Panc1 (cell line): ENCODE measurements around the gene SUPT3H. TPM values are rescaled to one million over a fixed set of nuclear protein-coding genes. Genes with fewer than 3 reads are reported as not detected.

ENCODE experiments used
- ATAC-seq: fragments of 200-7000 bp; cut with Tn5 transposase; 2 replicates; pipeline ENCODE4 v1.9.1; 2020; ENCODE audit warnings: mild to moderate bottlenecking, moderate library complexity
- BruUV-seq: library from RNA; stranded (reverse); fragments of 400-500 nt; replicated peaks from 2 replicates; lab custom pipeline; 2021; lab: Mats Ljungman, UMichigan
- CTCF ChIA-PET: fragments of 300-600 bp; sonication (Branson Sonifier 250); formaldehyde crosslinking; loops from one replicate; lab custom pipeline; 2022; ENCODE audit warnings: antibody characterized with exemption; lab: Charles Lee
- POLR2A ChIA-PET: fragments of 300-600 bp; sonication (Branson Sonifier 250); formaldehyde crosslinking; loops from one replicate; lab custom pipeline; 2022; ENCODE audit warnings: antibody characterized with exemption; lab: Charles Lee
- DNase-seq: peaks from one replicate; pipeline ENCODE4 v3.0.0-alpha.2; 2010; ENCODE audit warnings: low read depth, low spot score
- H3K27ac ChIP-seq: 2 replicates; pipeline ENCODE4 v1.5.1; 2011; ENCODE audit warnings: mild to moderate bottlenecking, low read length, inconsistent platforms
- H3K27me3 ChIP-seq: fragments of 200-500 bp; sonication (Bioruptor generic); 2 replicates; pipeline ENCODE4 v1.6.0; 2014; ENCODE audit warnings: low read length, inconsistent platforms; ENCODE audit not compliant: control insufficient read depth, insufficient read depth
- H3K36me3 ChIP-seq: fragments of 200-500 bp; sonication (Bioruptor generic); 2 replicates; pipeline ENCODE4 v1.5.1; 2014; ENCODE audit warnings: inconsistent platforms, mild to moderate bottlenecking, low read length, moderate library complexity; ENCODE audit not compliant: control insufficient read depth, insufficient read depth
- H3K4me1 ChIP-seq: 2 replicates; pipeline ENCODE4 v1.5.1; 2011; ENCODE audit warnings: inconsistent platforms, mild to moderate bottlenecking, low read length, moderate library complexity; ENCODE audit not compliant: control insufficient read depth, insufficient read depth
- H3K4me3 ChIP-seq, 2 experiments: 2 replicates each; pipeline ENCODE4 v1.5.1; 2011 to 2012; ENCODE audit warnings: low read depth in 2 of 2, low read length in 2 of 2, mild to moderate bottlenecking in 2 of 2, inconsistent platforms in 1 of 2, moderate library complexity in 1 of 2
- H3K9me3 ChIP-seq: fragments of 200-500 bp; sonication (Bioruptor generic); 2 replicates; pipeline ENCODE4 v1.5.1; 2014; ENCODE audit warnings: low read depth, mild to moderate bottlenecking, inconsistent platforms, low read length, moderate library complexity; ENCODE audit not compliant: control insufficient read depth, insufficient read depth
- POLR2AphosphoS5 ChIP-seq: IDR thresholded peaks from 2 replicates; pipeline ENCODE4 v1.6.1; 2012; ENCODE audit warnings: mild to moderate bottlenecking, low read depth, low read length, moderate library complexity
- SIN3A ChIP-seq: IDR thresholded peaks from 2 replicates; pipeline ENCODE4 v1.6.1; 2012; ENCODE audit warnings: low read depth, mild to moderate bottlenecking, low read length, moderate library complexity, borderline replicate concordance; ENCODE audit not compliant: insufficient read depth
- TCF7L2 ChIP-seq: IDR thresholded peaks from 2 replicates; pipeline ENCODE4 v1.6.1; 2011; ENCODE audit warnings: mild to moderate bottlenecking, low read depth, low read length, inconsistent platforms
- in situ Hi-C: cut with HindIII; loops from 2 replicates; pipeline ENCODE4 v1.10.0; 2016; ENCODE audit warnings: low sequenced_read_pairs, low pct_unique_long_range_greater_than_20kb
- intact Hi-C: fragments of 100-400 bp; cut with micrococcal nuclease; formaldehyde crosslinking; loops from one replicate; pipeline ENCODE4 v1.10.0; 2022; ENCODE audit not compliant: unreplicated experiment
- total RNA-seq: library from RNA; stranded (reverse); gene quantifications from one replicate; pipeline ENCODE4 v1.2.1, GENCODE V29; 2021; ENCODE audit not compliant: unreplicated experiment
- TF ChIP-seq, protein P1 (sequence below): fragments of 450-650 bp; IDR thresholded peaks from 2 replicates; pipeline ENCODE4 v1.5.1; 2017; ENCODE audit warnings: mild to moderate bottlenecking
- TF ChIP-seq, protein P2 (sequence below), 2 experiments: IDR thresholded peaks; 2 replicates each; pipeline ENCODE4 v1.6.1; 2011 to 2012; ENCODE audit warnings: low read depth in 2 of 2, control low read depth in 1 of 2, low read length in 1 of 2, mild to moderate bottlenecking in 1 of 2, moderate library complexity in 1 of 2; ENCODE audit not compliant: insufficient read depth in 1 of 2

The SUPT3H gene
- total RNA-seq, 1 experiment from 2014 or later = 11.0 TPM

DNA sequence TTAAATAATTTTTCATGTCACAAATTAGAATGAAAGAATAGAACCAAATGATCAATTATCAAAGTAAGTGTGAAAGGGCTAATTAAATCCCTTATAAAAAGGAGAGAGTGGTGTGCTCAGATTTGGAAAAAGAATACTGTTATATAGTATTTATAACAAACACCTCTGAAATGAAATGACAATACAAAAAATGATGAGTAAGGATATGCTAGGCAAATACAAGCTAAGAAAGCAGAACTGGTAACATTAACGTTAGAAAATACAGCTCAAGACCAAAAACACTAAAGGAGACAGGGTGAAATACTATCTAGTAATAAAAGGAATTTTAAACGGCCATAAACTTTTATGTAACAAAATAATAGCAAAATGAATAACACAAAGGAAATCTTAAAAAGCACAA, 373.8 kb downstream of the SUPT3H start:
- BruUV-seq = no TSS peak
- POLR2A ChIA-PET = no interaction called here
- ATAC-seq = no peak

DNA sequence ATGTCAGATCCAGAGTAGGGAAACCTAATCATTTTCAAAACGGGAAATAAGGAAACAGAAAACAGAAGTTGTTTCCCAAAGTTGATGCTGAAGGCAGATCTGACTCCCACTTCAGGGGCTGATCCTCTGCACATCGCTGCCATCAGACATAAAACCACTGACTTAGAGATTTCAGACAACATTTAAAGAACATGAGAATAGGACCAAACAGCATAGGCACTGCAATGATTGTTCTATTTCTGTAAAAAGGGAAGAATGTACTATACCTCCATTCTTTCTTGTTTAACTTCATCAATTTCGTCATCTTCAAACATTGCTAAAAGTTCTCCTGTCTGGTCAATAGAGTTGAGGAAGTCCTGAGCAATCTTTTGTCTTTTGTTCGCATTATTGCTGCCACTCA, 374.3 kb downstream of the SUPT3H start:
- intact Hi-C loops = no loop called here
- no peaks in the 10 kb centered on the region for H3K4me1 ChIP-seq
- no TSS peak for BruUV-seq
- H3K27ac ChIP-seq = no peak overlapping the region
- ATAC-seq = no peak
- TF ChIP-seq SIN3A = no peak
- TF ChIP-seq, protein P1, sequence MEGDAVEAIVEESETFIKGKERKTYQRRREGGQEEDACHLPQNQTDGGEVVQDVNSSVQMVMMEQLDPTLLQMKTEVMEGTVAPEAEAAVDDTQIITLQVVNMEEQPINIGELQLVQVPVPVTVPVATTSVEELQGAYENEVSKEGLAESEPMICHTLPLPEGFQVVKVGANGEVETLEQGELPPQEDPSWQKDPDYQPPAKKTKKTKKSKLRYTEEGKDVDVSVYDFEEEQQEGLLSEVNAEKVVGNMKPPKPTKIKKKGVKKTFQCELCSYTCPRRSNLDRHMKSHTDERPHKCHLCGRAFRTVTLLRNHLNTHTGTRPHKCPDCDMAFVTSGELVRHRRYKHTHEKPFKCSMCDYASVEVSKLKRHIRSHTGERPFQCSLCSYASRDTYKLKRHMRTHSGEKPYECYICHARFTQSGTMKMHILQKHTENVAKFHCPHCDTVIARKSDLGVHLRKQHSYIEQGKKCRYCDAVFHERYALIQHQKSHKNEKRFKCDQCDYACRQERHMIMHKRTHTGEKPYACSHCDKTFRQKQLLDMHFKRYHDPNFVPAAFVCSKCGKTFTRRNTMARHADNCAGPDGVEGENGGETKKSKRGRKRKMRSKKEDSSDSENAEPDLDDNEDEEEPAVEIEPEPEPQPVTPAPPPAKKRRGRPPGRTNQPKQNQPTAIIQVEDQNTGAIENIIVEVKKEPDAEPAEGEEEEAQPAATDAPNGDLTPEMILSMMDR = no peak
- TF ChIP-seq, protein P2, sequence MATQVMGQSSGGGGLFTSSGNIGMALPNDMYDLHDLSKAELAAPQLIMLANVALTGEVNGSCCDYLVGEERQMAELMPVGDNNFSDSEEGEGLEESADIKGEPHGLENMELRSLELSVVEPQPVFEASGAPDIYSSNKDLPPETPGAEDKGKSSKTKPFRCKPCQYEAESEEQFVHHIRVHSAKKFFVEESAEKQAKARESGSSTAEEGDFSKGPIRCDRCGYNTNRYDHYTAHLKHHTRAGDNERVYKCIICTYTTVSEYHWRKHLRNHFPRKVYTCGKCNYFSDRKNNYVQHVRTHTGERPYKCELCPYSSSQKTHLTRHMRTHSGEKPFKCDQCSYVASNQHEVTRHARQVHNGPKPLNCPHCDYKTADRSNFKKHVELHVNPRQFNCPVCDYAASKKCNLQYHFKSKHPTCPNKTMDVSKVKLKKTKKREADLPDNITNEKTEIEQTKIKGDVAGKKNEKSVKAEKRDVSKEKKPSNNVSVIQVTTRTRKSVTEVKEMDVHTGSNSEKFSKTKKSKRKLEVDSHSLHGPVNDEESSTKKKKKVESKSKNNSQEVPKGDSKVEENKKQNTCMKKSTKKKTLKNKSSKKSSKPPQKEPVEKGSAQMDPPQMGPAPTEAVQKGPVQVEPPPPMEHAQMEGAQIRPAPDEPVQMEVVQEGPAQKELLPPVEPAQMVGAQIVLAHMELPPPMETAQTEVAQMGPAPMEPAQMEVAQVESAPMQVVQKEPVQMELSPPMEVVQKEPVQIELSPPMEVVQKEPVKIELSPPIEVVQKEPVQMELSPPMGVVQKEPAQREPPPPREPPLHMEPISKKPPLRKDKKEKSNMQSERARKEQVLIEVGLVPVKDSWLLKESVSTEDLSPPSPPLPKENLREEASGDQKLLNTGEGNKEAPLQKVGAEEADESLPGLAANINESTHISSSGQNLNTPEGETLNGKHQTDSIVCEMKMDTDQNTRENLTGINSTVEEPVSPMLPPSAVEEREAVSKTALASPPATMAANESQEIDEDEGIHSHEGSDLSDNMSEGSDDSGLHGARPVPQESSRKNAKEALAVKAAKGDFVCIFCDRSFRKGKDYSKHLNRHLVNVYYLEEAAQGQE (IDR thresholded peaks at IDR 0.05; ENCODE audit: insufficient read depth in 1 of 2, low read depth in 2 of 2, low read length in 1 of 2) = no peak
- no peak for TF ChIP-seq POLR2AphosphoS5
- no peak for DNase-seq
- in situ Hi-C loops = no loop called here
- ChIA-PET CTCF (no interaction called here), POLR2A (no interaction called here)
- H3K9me3 ChIP-seq = no peaks in the 10 kb centered on the region
- no peak overlapping the region for H3K4me3 ChIP-seq
- H3K27me3 ChIP-seq = no peaks in the 10 kb centered on the region
- H3K36me3 ChIP-seq = no peaks in the 10 kb centered on the region

More for the DNA sequence above, 373.8 kb downstream of the SUPT3H start:
- Histone ChIP-seq H3K36me3 (no peaks in the 10 kb centered on the region), H3K27me3 (no peaks in the 10 kb centered on the region), H3K4me3 (no peak overlapping the region), H3K27ac (no peak overlapping the region), H3K9me3 (no peaks in the 10 kb centered on the region), H3K4me1 (no peaks in the 10 kb centered on the region)
- DNase-seq = no peak
- TF ChIP-seq, protein P2 (IDR thresholded peaks at IDR 0.05; ENCODE audit: insufficient read depth in 1 of 2, low read depth in 2 of 2, low read length in 1 of 2) = no peak
- TF ChIP-seq, protein P1 = no peak
- TF ChIP-seq TCF7L2 = no peak
- TF ChIP-seq POLR2AphosphoS5 = no peak
- TF ChIP-seq SIN3A = no peak
- CTCF ChIA-PET = no interaction called here
- intact Hi-C loops (no loop called here), in situ Hi-C loops (no loop called here)
